Esophagus squamous epithelium (tissue), 4 donors: Measurements from ENCODE around the gene PLA2G2A.
"Not testable (repeated sequence)": the region's sequence is repeated elsewhere in the genome, so short reads cannot be mapped to it uniquely, and the experiment has no call there.

ENCODE experiments used
- POLR2A ChIP-seq, 4 donors: fragments of 450-650 bp; IDR thresholded peaks; one replicate each; pipeline ENCODE4 v1.6.1; 2017; ENCODE audit warnings: antibody characterized with exemption in 4 of 4, mild to moderate bottlenecking in 4 of 4, moderate library complexity in 3 of 4
- TF ChIP-seq, protein P1 (sequence below), 6 experiments: fragments of 450-650 bp in 4 of 6; fragments of 200-600 bp in 2 of 6; sonication (generic) in 2 of 6; IDR thresholded peaks; one replicate each; pipeline ENCODE4 v1.5.1; 2016 to 2019; ENCODE audit warnings: antibody characterized with exemption in 6 of 6, mild to moderate bottlenecking in 4 of 6, moderate library complexity in 4 of 6

DNA sequence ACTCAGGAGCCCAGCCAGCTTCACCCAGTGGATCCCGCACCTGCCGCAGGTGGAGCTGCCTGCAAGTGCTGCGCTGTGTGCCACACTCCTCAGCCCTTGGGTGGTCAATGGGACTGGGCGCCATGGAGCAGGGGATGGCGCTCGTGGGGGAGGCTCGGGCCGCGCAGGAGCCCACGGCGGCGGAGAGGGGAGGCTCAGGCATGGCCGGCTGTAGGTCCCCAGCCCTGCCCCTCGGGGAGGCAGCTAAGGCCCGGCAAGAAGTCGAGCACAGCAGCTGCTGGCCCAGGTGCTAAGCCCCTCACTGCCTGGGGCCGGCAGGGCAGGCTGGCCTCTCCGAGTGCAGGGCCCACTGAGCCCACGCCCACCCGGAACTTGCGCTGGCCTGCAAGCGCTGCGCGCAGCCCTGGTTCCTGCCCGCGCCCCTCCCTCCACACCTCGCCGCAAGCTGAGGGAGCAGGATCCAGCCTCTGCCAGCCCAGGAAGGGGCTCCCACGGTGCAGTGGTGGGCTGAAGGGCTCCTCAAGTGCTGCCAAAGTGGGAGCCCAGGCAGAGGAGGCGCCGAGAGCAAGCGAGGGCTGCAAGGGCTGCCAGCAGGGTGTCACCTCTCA, 5.1 kb upstream of the PLA2G2A start:
- TF ChIP-seq, protein P1, sequence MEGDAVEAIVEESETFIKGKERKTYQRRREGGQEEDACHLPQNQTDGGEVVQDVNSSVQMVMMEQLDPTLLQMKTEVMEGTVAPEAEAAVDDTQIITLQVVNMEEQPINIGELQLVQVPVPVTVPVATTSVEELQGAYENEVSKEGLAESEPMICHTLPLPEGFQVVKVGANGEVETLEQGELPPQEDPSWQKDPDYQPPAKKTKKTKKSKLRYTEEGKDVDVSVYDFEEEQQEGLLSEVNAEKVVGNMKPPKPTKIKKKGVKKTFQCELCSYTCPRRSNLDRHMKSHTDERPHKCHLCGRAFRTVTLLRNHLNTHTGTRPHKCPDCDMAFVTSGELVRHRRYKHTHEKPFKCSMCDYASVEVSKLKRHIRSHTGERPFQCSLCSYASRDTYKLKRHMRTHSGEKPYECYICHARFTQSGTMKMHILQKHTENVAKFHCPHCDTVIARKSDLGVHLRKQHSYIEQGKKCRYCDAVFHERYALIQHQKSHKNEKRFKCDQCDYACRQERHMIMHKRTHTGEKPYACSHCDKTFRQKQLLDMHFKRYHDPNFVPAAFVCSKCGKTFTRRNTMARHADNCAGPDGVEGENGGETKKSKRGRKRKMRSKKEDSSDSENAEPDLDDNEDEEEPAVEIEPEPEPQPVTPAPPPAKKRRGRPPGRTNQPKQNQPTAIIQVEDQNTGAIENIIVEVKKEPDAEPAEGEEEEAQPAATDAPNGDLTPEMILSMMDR (IDR thresholded peaks at IDR 0.05), result not testable (repeated sequence)
- not testable (repeated sequence) for TF ChIP-seq POLR2A (IDR thresholded peaks at IDR 0.05)
